ENCODE measurements around the gene PTPRE. TPM values are rescaled to one million over a fixed set of nuclear protein-coding genes. Genes with fewer than 3 reads are reported as not detected.

PTPRE gene
- total RNA-seq, 1 experiment from 2014 or later, result 1.5 TPM

GRCh38 chr10:127996586-127996985, 89.7 kb downstream of the PTPRE start:
- Histone ChIP-seq H3K27me3 (replicated peaks) (no peaks in the 10 kb centered on the region), H3K4me3 (no peak overlapping the region), H3K9me3 (replicated peaks) (no peaks in the 10 kb centered on the region), H3K27ac (no peak overlapping the region), H3K36me3 (no peaks in the 10 kb centered on the region), H3K4me1 (replicated peaks) (peaks cover 7% of the 10 kb centered on the region)
- no peak for DNase-seq (ENCODE audit: low read depth in 1 of 2, low spot score in 2 of 2)

GRCh38 chr10:127997271-127997670, 90.4 kb downstream of the PTPRE start:
- peaks cover under 1% of the 10 kb centered on the region; the same call in 1 of the 2 replicates for H3K4me1 ChIP-seq (replicated peaks)
- no peaks in the 10 kb centered on the region for H3K27me3 ChIP-seq (replicated peaks)
- H3K27ac ChIP-seq, result no peak overlapping the region
- H3K36me3 ChIP-seq, result no peaks in the 10 kb centered on the region
- no peak for DNase-seq (ENCODE audit: low read depth in 1 of 2, low spot score in 2 of 2)
- H3K9me3 ChIP-seq (replicated peaks), result no peaks in the 10 kb centered on the region
- no peak overlapping the region for H3K4me3 ChIP-seq

- Histone ChIP-seq H3K9me3 (replicated peaks) (no peaks in the 10 kb centered on the region), H3K36me3 (no peaks in the 10 kb centered on the region), H3K4me1 (replicated peaks) (no peaks in the 10 kb centered on the region), H3K4me3 (no peak overlapping the region), H3K27me3 (replicated peaks) (no peaks in the 10 kb centered on the region), H3K27ac (no peak overlapping the region)
- DNase-seq (ENCODE audit: low read depth in 1 of 2, low spot score in 2 of 2), result no peak
Measured at GRCh38 chr10:127997937-127998336, 91.0 kb downstream of the PTPRE start.

GRCh38 chr10:127998501-127999144, 91.7 kb downstream of the PTPRE start:
- DNase-seq (ENCODE audit: low read depth in 1 of 2, low spot score in 2 of 2), result no peak
- no peaks in the 10 kb centered on the region for H3K9me3 ChIP-seq (replicated peaks)
- no peaks in the 10 kb centered on the region for H3K27me3 ChIP-seq (replicated peaks)
- no peaks in the 10 kb centered on the region for H3K4me1 ChIP-seq (replicated peaks)
- H3K36me3 ChIP-seq, result no peaks in the 10 kb centered on the region
- H3K4me3 ChIP-seq, result no peak overlapping the region
- no peak overlapping the region for H3K27ac ChIP-seq

- DNase-seq (ENCODE audit: low read depth in 1 of 2, low spot score in 2 of 2), result no peak
- H3K27me3 ChIP-seq (replicated peaks), result no peaks in the 10 kb centered on the region
- no peaks in the 10 kb centered on the region for H3K4me1 ChIP-seq (replicated peaks)
- no peak overlapping the region for H3K27ac ChIP-seq
- H3K9me3 ChIP-seq (replicated peaks), result no peaks in the 10 kb centered on the region
- no peaks in the 10 kb centered on the region for H3K36me3 ChIP-seq
- H3K4me3 ChIP-seq, result no peak overlapping the region
Measured at GRCh38 chr10:127999297-128000129, 92.6 kb downstream of the PTPRE start.

- Histone ChIP-seq H3K4me1 (replicated peaks) (peaks cover 8% of the 10 kb centered on the region), H3K9me3 (replicated peaks) (no peaks in the 10 kb centered on the region), H3K4me3 (no peak overlapping the region), H3K27ac (no peak overlapping the region), H3K36me3 (no peaks in the 10 kb centered on the region), H3K27me3 (replicated peaks) (no peaks in the 10 kb centered on the region)
- DNase-seq (ENCODE audit: low read depth in 1 of 2, low spot score in 2 of 2), result no peak
Measured at GRCh38 chr10:128000471-128001362, 93.8 kb downstream of the PTPRE start.

GRCh38 chr10:128001363-128001745, 94.5 kb downstream of the PTPRE start:
- Histone ChIP-seq H3K27ac (no peak overlapping the region), H3K4me1 (replicated peaks) (peaks cover 14% of the 10 kb centered on the region), H3K4me3 (no peak overlapping the region), H3K36me3 (no peaks in the 10 kb centered on the region), H3K9me3 (replicated peaks) (no peaks in the 10 kb centered on the region), H3K27me3 (replicated peaks) (no peaks in the 10 kb centered on the region)
- DNase-seq (ENCODE audit: low read depth in 1 of 2, low spot score in 2 of 2), result no peak

GRCh38 chr10:128001849-128002248, 94.9 kb downstream of the PTPRE start:
- Histone ChIP-seq H3K27ac (no peak overlapping the region), H3K9me3 (replicated peaks) (no peaks in the 10 kb centered on the region), H3K27me3 (replicated peaks) (no peaks in the 10 kb centered on the region), H3K36me3 (no peaks in the 10 kb centered on the region), H3K4me3 (no peak overlapping the region), H3K4me1 (replicated peaks) (peaks cover 14% of the 10 kb centered on the region)
- no peak for DNase-seq (ENCODE audit: low read depth in 1 of 2, low spot score in 2 of 2)

GRCh38 chr10:128003521-128003920, 96.6 kb downstream of the PTPRE start:
- Histone ChIP-seq H3K27me3 (replicated peaks) (no peaks in the 10 kb centered on the region), H3K4me3 (no peak overlapping the region), H3K27ac (no peak overlapping the region), H3K36me3 (no peaks in the 10 kb centered on the region), H3K4me1 (replicated peaks) (peaks cover 14% of the 10 kb centered on the region), H3K9me3 (replicated peaks) (no peaks in the 10 kb centered on the region)
- no peak for DNase-seq (ENCODE audit: low read depth in 1 of 2, low spot score in 2 of 2)

GRCh38 chr10:128005858-128006257, 99.0 kb downstream of the PTPRE start:
- Histone ChIP-seq H3K9me3 (replicated peaks) (no peaks in the 10 kb centered on the region), H3K4me1 (replicated peaks) (peaks cover 14% of the 10 kb centered on the region), H3K36me3 (no peaks in the 10 kb centered on the region), H3K4me3 (no peak overlapping the region), H3K27me3 (replicated peaks) (no peaks in the 10 kb centered on the region), H3K27ac (no peak overlapping the region)
- no peak for DNase-seq (ENCODE audit: low read depth in 1 of 2, low spot score in 2 of 2)

- Histone ChIP-seq H3K4me3 (no peak overlapping the region), H3K27ac (no peak overlapping the region), H3K9me3 (replicated peaks) (no peaks in the 10 kb centered on the region), H3K27me3 (replicated peaks) (no peaks in the 10 kb centered on the region), H3K36me3 (no peaks in the 10 kb centered on the region), H3K4me1 (replicated peaks) (peaks cover 14% of the 10 kb centered on the region)
- no peak for DNase-seq (ENCODE audit: low read depth in 1 of 2, low spot score in 2 of 2)
Measured at GRCh38 chr10:128007056-128007455, 100.2 kb downstream of the PTPRE start.

GRCh38 chr10:128007971-128008370, 101.1 kb downstream of the PTPRE start:
- DNase-seq (ENCODE audit: low read depth in 1 of 2, low spot score in 2 of 2), result no peak
- no peaks in the 10 kb centered on the region for H3K36me3 ChIP-seq
- H3K9me3 ChIP-seq (replicated peaks), result no peaks in the 10 kb centered on the region
- no peaks in the 10 kb centered on the region for H3K27me3 ChIP-seq (replicated peaks)
- H3K4me1 ChIP-seq (replicated peaks), result peaks cover 14% of the 10 kb centered on the region
- no peak overlapping the region for H3K27ac ChIP-seq
- H3K4me3 ChIP-seq, result no peak overlapping the region

- Histone ChIP-seq H3K4me1 (replicated peaks) (peaks cover 14% of the 10 kb centered on the region), H3K4me3 (no peak overlapping the region), H3K9me3 (replicated peaks) (no peaks in the 10 kb centered on the region), H3K27ac (no peak overlapping the region), H3K27me3 (replicated peaks) (no peaks in the 10 kb centered on the region), H3K36me3 (no peaks in the 10 kb centered on the region)
- no peak for DNase-seq (ENCODE audit: low read depth in 1 of 2, low spot score in 2 of 2)
Measured at GRCh38 chr10:128008521-128009250, 101.8 kb downstream of the PTPRE start.
